Activated T-cell treated with anti-CD3 and anti-CD28 coated beads, Interleukin-2, amount 50 U/mL, for 72 hours (primary cell): ENCODE data around the gene PDZRN3. TPM values are rescaled to one million over a fixed set of nuclear protein-coding genes. Genes with fewer than 3 reads are reported as not detected.

Source experiments
- ATAC-seq, 2 donors: fragments of 150-1000 bp; cut with Tn5 transposase; replicated peaks in 1 of 2; 2 replicates each; pipeline ENCODE4 v1.10.0; 2021; ENCODE audit warnings: moderate library complexity in 2 of 2, mild to moderate bottlenecking in 1 of 2
- DNase-seq, 2 donors: peaks; one replicate each; pipeline ENCODE4 v3.0.0; 2021 to 2022; ENCODE audit warnings: mixed read lengths in 1 of 2
- H3K27ac Mint-ChIP-seq: one replicate; pipeline ENCODE4 v1.8.0; 2022; ENCODE audit warnings: mild to moderate bottlenecking, moderate library complexity, mixed read lengths
- H3K27me3 Mint-ChIP-seq: one replicate; pipeline ENCODE4 v1.8.0; 2022; ENCODE audit warnings: low read depth, mixed read lengths
- H3K36me3 Mint-ChIP-seq, 2 donors: one replicate each; pipeline ENCODE4 v1.8.0; 2022; ENCODE audit warnings: mixed read lengths in 2 of 2, mild to moderate bottlenecking in 1 of 2; ENCODE audit not compliant: insufficient read depth in 2 of 2
- H3K4me1 Mint-ChIP-seq: one replicate; pipeline ENCODE4 v1.8.0; 2022; ENCODE audit warnings: low read depth, mixed read lengths
- H3K4me3 Mint-ChIP-seq, 2 donors: one replicate each; pipeline ENCODE4 v1.8.0; 2022; ENCODE audit warnings: mild to moderate bottlenecking in 2 of 2, mixed read lengths in 2 of 2, moderate library complexity in 2 of 2
- H3K9me3 Mint-ChIP-seq, 2 donors: one replicate each; pipeline ENCODE4 v1.8.0; 2022; ENCODE audit warnings: mixed read lengths in 2 of 2
- total RNA-seq, 2 donors: library from RNA; stranded (reverse); gene quantifications; one replicate each; pipeline ENCODE4 v1.2.3, GENCODE V29; 2022

The PDZRN3 gene
- total RNA-seq, 2 donors from 2014 or later = not detected

DNA sequence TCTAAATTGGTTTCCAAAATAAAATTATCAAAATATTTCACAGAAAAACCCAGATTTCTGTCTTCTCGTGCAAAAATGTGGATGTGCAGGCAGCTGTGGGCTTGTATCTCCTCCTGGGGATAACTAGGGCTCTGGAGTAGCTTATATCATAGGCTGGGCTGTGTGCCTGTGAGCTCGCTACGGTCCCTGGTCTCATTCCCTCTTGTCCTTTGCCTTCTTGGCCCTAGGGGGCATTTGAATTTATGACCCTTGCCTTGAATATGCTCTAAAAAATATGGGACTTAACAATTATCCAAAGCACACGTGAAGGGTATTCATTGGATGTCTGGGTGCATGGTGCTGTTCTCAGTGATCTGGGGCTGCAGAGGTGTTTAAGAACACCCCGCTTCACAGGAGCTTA lies 132.6 kb downstream of the PDZRN3 start:
- no peaks in the 10 kb centered on the region for H3K27me3 Mint-ChIP-seq
- ATAC-seq (no peak), DNase-seq (no peak)
- no peak overlapping the region for H3K4me3 Mint-ChIP-seq
- no peaks in the 10 kb centered on the region for H3K4me1 Mint-ChIP-seq
- H3K27ac Mint-ChIP-seq = no peak overlapping the region
- H3K9me3 Mint-ChIP-seq = no peaks in the 10 kb centered on the region
- H3K36me3 Mint-ChIP-seq = no peaks in the 10 kb centered on the region

DNA sequence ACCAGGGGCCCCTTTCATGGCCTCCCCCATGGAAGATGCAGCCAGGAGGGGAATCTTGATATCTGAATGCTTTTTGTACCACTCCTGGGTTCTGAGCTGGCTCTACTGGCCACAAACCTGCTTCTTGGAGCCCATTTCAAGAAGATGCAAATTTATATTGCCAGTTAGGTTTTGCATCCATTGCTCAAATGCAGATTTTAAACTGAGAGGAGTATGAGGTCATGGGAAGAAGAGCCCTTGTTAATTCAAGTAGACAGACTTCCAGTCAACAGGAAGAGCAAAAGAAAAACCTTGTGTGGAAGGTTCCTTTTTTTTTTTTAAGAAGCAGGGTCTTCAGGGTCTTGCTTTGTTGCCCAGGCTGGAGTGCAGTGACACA lies 133.5 kb downstream of the PDZRN3 start:
- Mint-ChIP-seq H3K27me3 (no peaks in the 10 kb centered on the region), H3K4me3 (no peak overlapping the region), H3K9me3 (no peaks in the 10 kb centered on the region), H3K27ac (no peak overlapping the region), H3K36me3 (no peaks in the 10 kb centered on the region), H3K4me1 (no peaks in the 10 kb centered on the region)
- DNase-seq (no peak), ATAC-seq (no peak)

DNA sequence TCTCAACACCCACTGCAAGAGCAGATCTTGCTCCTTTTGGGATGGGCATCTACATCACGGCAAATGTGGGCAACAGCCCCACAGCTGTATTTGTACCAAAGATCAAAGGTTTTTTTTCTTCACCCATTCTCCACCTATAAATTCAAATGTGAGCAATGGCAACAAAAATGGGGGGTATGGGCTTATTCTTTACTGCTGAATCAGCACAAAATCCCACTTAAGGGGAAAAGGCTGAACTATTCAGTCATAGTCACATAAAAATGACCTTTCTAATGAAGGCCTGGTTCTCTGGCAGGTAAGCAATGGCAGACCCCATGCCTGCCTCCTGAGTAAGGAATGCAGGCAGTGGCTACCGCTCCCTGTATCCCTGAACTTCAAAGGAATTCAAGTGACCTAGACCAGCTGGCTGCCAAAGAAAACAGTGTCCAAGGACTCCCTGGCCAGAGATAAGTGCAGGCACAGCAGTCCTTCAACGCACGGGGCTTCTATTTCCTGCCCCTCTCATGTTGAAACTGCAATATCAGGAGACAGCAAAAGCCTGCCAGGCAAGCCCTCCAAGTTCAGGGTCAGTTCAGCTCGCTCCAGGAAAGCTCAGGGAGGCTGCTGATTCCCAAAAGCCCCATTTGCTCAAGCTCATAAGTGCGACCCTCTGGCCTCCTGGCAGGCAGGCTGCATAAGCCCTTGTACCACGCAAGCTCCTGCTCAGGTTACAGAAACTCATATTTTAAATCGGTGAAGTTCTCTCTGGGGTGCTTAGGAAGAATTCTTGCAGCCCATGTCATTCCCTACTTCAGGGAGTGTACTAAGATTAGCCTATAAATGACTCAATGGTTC lies 134.1 kb downstream of the PDZRN3 start:
- Mint-ChIP-seq H3K27ac (no peak overlapping the region), H3K4me3 (no peak overlapping the region), H3K36me3 (no peaks in the 10 kb centered on the region), H3K4me1 (no peaks in the 10 kb centered on the region), H3K9me3 (no peaks in the 10 kb centered on the region), H3K27me3 (no peaks in the 10 kb centered on the region)
- no peak for DNase-seq
- no peak for ATAC-seq

DNA sequence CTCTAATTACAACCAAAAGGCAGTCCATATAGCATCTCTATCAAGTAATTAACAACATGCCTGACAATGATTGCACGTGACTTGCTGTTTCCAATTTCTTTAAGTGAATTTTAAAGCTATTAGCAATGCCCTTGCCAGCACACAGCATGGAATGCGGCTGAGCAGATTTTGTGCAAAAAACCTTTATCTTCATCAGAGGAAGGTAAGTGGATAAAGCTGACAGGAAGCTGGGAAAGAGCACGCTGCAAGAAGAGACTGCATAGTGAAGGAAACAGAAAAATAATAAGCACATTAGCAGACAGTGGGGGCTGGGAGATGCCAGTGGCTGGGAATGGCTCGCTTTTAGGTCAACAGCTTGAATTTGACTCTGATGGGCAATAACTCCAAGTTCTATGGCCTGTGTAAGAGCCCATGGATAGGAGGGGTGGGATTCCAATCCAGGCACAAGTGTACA lies 138.8 kb downstream of the PDZRN3 start:
- no peak overlapping the region for H3K4me3 Mint-ChIP-seq
- no peak overlapping the region for H3K27ac Mint-ChIP-seq
- H3K4me1 Mint-ChIP-seq = no peaks in the 10 kb centered on the region
- no peak for DNase-seq
- ATAC-seq = no peak
- no peaks in the 10 kb centered on the region for H3K9me3 Mint-ChIP-seq
- peaks cover 17% of the 10 kb centered on the region for H3K27me3 Mint-ChIP-seq
- no peaks in the 10 kb centered on the region for H3K36me3 Mint-ChIP-seq

DNA sequence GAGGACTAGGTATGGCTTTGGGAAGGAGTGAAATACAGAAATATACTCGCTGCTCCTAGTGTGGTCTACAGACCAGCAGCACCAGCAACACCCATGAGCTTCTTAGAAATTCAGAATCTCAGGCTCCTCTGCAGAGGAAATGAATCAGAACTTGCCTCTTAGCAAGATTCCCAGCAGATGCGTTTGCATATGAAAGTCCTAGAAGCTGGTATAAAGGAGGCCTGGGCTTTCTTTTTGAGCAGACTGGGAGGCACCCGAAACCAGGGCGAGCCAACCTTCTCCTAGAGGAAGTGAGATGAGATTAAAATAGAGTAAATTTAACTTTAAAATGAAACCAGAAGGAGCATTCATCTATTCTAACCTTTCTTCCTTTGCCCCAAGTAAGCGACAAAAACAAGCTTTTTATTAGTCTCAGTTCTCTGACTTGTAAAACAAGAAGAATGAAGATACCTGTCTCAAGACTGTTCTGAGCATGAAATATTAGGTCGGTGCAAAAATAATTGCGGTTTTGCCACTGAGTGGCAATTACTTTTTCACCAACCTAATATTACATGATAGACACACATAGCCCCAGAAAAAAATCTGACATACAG lies 140.0 kb downstream of the PDZRN3 start:
- Mint-ChIP-seq H3K36me3 (no peaks in the 10 kb centered on the region), H3K27ac (no peak overlapping the region), H3K27me3 (peaks cover 24% of the 10 kb centered on the region), H3K4me1 (no peaks in the 10 kb centered on the region), H3K9me3 (no peaks in the 10 kb centered on the region), H3K4me3 (no peak overlapping the region)
- ATAC-seq (no peak), DNase-seq (no peak)

DNA sequence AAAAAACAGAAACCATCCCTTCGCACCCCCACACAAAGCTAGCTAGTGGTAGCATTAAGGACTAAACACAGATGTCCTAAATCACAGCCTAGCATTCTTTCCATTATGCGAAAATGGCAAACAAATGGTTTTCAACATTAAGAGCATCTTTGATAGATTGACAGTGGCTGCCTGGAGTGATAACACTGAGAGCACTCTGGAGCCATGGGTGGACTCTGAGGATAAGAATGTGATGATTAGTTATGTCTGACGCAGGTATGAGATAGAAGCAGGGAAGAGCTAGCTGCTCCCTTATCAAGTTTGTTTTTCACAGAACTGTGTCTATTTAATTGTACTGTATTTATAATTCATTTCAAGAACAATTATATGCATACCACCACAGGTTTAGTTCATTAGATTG lies 142.9 kb downstream of the PDZRN3 start:
- Mint-ChIP-seq H3K36me3 (no peaks in the 10 kb centered on the region), H3K27ac (no peak overlapping the region), H3K4me1 (no peaks in the 10 kb centered on the region), H3K27me3 (peaks cover 30% of the 10 kb centered on the region), H3K4me3 (no peak overlapping the region), H3K9me3 (no peaks in the 10 kb centered on the region)
- DNase-seq = no peak
- ATAC-seq = no peak

DNA sequence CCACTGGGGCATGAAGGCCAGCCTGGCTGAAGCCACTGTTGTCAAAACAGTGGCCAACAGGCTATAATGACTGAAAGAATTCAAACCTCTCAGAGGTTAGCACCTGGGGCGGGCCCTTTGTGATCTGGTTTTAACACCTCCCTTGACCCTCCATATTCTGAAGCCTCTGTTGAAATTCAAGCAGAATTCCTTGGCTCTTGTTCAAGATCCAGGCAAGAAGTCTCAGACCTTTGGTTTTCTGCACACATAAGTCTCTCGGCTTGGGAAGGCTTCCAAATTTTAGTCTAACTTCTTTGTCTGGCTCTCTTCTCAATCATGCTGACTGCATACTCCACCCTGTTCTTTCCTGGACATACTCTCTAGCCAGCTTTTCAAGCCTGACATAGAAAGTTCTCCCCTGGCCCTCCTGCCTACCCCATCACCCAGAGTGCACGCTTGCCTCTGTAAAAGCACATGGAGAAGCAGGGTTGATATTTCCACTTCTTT lies 144.5 kb downstream of the PDZRN3 start:
- Mint-ChIP-seq H3K4me1 (no peaks in the 10 kb centered on the region), H3K27ac (no peak overlapping the region), H3K36me3 (no peaks in the 10 kb centered on the region), H3K9me3 (peaks cover 0 to 2% of the 10 kb centered on the region in 2 donors), H3K27me3 (peaks cover 30% of the 10 kb centered on the region), H3K4me3 (no peak overlapping the region)
- no peak for ATAC-seq
- DNase-seq = no peak

DNA sequence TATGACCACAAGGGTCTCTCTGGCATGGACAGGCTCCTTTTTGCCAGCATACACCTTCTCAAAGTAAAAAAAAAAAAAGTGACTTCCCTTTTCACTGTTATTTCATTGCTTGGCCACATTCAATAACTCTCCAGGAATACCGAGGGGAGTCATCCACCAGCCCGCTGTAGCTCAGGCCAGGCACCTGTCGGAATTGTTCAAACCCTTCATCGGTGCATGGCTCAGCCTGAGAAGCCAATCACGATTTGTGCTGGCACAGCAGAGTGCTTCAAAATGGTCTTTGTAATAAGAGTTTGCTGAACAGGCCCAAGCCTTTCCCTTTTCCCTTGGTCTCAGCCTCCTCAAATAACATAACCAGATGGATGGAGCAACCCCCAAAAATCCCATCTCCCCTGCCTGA lies 145.4 kb downstream of the PDZRN3 start:
- H3K27me3 Mint-ChIP-seq = peaks cover 32% of the 10 kb centered on the region
- H3K9me3 Mint-ChIP-seq = peaks cover 0 to 2% of the 10 kb centered on the region in 2 donors
- no peaks in the 10 kb centered on the region for H3K4me1 Mint-ChIP-seq
- H3K27ac Mint-ChIP-seq = no peak overlapping the region
- DNase-seq = no peak
- H3K4me3 Mint-ChIP-seq = no peak overlapping the region
- no peaks in the 10 kb centered on the region for H3K36me3 Mint-ChIP-seq
- ATAC-seq = no peak

DNA sequence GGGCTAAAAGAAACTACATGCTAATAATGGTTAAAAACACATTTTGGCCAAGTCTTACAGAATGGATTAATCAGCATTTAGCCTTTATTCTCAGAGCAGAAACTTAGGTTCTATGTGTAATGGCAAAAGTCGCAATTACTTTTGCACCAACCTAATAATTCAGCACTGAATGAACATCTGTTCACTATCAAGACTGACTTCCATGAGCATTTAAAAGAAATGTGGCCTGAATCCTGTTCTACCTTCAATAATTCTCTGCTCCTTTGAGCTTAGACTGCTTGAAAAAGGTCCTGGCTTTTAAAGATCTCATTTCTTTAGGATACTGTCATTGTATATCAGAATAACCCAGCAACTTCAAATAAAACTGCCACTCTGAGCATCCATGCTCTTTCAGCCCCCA lies 145.9 kb downstream of the PDZRN3 start:
- Mint-ChIP-seq H3K36me3 (no peaks in the 10 kb centered on the region), H3K9me3 (peaks cover 0 to 2% of the 10 kb centered on the region in 2 donors), H3K4me1 (no peaks in the 10 kb centered on the region), H3K4me3 (no peak overlapping the region), H3K27me3 (peaks cover 29% of the 10 kb centered on the region), H3K27ac (no peak overlapping the region)
- no peak for DNase-seq
- no peak for ATAC-seq

DNA sequence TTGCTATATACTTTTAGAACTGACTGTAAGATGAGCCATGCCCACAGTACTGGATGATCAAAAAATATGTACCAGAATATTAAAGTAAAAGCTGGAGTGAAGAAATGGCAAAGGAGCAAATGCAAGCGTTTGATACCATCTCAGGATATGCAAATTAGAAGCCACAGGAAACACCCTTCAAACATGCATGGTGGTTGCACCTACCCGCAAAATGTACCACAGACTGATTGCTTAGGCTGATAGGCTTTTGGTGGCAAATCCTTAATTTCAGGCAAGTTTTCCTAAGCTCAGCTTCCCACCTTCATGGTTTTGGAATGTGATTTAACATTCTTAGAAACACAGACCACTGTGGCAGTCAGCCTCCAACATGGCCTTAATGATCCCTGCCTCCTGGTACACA lies 149.0 kb downstream of the PDZRN3 start:
- no peak for ATAC-seq
- Mint-ChIP-seq H3K9me3 (peaks cover 0 to 2% of the 10 kb centered on the region in 2 donors), H3K36me3 (no peaks in the 10 kb centered on the region), H3K27me3 (peaks cover 27% of the 10 kb centered on the region), H3K4me1 (no peaks in the 10 kb centered on the region), H3K27ac (no peak overlapping the region), H3K4me3 (no peak overlapping the region)
- no peak for DNase-seq

DNA sequence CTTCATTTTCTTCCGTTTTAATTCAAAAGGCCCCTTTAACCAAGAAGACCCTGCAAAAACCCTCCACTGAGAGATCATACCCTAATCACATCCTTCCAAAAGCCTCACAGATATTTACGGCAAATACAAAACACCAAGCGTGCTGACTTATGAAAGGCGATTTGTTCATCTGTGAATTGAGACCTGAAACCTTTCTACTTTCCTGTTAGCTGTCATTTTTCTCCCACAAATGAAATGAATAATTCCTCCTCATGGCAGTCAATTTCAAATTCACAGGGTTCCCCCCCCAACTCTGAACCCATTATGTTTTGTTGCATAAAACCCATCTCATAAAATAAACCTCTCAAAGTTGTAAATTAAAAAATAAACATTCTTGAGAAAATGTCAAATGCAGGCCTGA lies 149.6 kb downstream of the PDZRN3 start:
- no peak overlapping the region for H3K27ac Mint-ChIP-seq
- no peak overlapping the region for H3K4me3 Mint-ChIP-seq
- H3K9me3 Mint-ChIP-seq = peaks cover 0 to 2% of the 10 kb centered on the region in 2 donors
- DNase-seq = no peak
- H3K4me1 Mint-ChIP-seq = no peaks in the 10 kb centered on the region
- H3K36me3 Mint-ChIP-seq = no peaks in the 10 kb centered on the region
- peaks cover 22% of the 10 kb centered on the region for H3K27me3 Mint-ChIP-seq
- ATAC-seq = no peak

DNA sequence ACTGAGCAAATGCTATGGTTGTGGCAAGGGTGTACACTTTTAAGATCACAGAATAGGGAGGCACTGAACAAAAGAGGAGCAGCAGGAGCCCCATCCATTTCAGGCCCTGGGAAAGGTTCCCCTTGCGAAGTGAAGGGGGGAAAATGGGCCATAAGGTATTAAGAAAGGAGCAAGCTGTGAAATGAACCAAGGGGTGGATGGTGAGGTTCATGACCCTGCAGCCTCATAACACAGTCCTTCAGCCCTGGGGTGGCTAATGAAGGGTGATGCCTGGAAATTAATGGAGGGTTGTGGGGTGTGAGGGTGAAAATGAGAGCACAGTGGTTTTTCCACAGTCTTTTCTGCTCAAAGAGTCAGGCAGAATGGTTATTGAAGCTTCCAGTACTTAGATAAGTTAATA lies 150.1 kb downstream of the PDZRN3 start:
- no peaks in the 10 kb centered on the region for H3K4me1 Mint-ChIP-seq
- no peak overlapping the region for H3K27ac Mint-ChIP-seq
- ATAC-seq (no peak), DNase-seq (no peak)
- no peak overlapping the region for H3K4me3 Mint-ChIP-seq
- H3K27me3 Mint-ChIP-seq = peaks cover 20% of the 10 kb centered on the region
- peaks cover 0 to 2% of the 10 kb centered on the region in 2 donors for H3K9me3 Mint-ChIP-seq
- H3K36me3 Mint-ChIP-seq = no peaks in the 10 kb centered on the region

DNA sequence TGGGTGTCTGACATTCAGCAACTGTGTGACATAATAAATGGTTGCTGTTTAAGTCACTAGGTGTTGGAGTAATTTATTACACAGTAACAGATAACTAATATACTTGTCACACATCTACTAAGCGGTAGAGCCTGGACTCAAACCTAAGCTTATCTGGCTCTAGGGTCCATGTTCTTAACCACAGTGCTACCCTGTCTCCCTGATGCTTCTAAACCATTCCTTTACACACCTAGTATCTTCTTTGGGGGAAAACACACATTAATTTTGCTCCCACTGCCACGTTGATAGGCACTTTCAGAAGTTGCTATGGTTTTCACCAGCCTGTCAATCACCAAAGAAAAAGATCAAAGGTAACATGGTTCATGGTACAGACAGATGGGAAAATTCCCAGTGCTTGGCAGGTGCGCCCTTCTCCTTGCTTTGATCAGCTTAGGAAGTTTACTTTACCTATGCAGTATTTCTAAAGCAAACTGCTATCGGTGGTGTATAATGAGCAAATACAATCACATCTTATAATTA lies 150.8 kb downstream of the PDZRN3 start:
- no peaks in the 10 kb centered on the region for H3K36me3 Mint-ChIP-seq
- H3K27me3 Mint-ChIP-seq = peaks cover 15% of the 10 kb centered on the region
- H3K4me1 Mint-ChIP-seq = no peaks in the 10 kb centered on the region
- no peak overlapping the region for H3K4me3 Mint-ChIP-seq
- ATAC-seq = no peak
- DNase-seq = no peak
- H3K9me3 Mint-ChIP-seq = peaks cover 0 to 2% of the 10 kb centered on the region in 2 donors
- H3K27ac Mint-ChIP-seq = no peak overlapping the region
